Fibroblast of skin of abdomen (primary cell): Measurements from ENCODE around the gene TTC28.
"Not testable (repeated sequence)": the region's sequence is repeated elsewhere in the genome, so short reads cannot be mapped to it uniquely, and the experiment has no call there.

Experiments
- DNase-seq: peaks from one replicate; pipeline ENCODE4 v3.0.0-alpha.2; 2013

TTC28 gene

DNA sequence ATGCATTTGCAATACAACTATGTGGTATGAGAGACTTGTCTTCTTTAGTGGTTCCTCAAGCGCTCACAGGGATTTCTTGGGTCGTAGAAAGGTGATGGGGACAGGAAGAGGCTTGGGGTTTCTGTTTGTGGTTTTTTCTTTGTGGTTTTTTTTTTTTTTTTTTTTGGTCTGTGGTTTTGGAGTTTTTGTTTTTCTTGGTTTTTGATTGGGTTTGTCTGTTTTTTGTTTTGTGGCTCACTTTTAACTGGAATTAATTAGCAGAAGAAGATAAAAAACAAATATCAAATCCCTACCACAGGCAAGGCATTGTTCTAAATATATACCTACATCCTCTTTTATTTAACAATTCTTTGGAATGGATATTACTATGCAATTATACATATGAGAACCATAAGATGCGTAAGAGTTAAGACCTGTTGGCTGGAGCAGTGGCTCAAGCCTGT, 5.5 kb downstream of the TTC28 start:
- peak; percentile 65 for DNase-seq

DNA sequence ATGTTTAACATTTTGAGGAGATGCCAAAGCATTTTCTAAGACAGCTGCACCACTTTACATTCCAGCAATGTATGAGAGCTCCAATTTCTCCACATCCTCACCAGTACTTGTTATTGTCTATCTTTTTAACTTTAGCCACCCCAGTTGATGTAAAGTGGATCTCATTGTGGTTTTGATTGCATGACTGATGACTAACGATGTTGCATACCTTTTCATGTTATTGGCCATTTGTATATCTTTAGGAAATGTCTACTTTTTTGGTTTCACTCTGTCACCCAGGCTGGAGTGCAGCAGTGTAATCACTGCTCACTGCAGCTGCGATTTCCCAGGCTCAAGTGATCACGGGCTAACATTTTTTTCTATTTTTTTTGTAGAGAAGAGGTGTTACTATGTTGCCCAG, 8.9 kb downstream of the TTC28 start:
- no peak for DNase-seq

DNA sequence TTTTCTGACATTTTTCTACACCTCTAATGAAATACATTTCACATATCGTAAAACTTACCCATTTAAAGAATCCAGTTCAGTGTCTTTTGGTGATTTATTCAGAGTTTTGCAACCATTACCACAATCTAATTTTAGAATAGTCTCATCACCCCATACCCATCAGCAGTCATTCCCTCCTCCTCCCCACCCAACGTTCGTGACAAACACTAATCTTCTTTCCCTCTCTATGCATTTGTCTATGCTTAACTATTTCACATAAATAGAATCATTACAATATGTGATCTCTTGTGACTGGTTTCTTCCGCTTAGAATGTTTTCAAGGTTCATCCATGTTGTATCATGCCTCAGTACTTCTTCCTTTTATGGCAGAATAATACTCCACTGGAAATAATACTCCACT, 9.5 kb downstream of the TTC28 start:
- peak; percentile 64 for DNase-seq

DNA sequence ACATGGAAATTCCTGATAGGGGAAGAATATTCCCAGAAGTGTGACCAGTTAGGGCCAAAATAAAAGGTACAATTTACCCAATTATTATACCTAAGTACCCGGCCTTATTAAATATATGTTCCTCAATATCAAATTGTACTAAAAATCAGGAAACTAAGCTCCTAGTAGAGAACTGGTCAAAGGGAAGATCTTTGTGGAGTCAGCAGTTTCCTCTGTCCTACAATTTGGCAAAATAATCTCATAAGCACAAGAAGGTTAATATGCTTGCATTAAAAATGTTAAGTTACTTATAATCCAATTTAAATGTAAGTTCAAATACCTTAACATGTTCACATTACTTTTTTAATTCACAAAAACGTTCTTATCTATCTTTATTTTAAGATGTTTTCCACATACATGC, 10.3 kb downstream of the TTC28 start:
- no peak for DNase-seq

DNA sequence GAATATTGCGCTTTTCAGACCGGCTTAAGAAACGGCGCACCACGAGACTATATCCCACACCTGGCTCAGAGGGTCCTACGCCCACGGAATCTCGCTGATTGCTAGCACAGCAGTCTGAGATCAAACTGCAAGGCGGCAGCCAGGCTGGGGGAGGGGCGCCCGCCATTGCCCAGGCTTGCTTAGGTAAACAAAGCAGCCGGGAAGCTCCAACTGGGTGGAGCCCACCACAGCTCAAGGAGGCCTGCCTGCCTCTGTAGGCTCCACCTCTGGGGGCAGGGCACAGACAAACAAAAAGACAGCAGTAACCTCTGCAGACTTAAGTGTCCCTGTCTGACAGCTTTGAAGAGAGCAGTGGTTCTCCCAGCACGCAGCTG, 16.1 kb downstream of the TTC28 start:
- not testable (repeated sequence) for DNase-seq

DNA sequence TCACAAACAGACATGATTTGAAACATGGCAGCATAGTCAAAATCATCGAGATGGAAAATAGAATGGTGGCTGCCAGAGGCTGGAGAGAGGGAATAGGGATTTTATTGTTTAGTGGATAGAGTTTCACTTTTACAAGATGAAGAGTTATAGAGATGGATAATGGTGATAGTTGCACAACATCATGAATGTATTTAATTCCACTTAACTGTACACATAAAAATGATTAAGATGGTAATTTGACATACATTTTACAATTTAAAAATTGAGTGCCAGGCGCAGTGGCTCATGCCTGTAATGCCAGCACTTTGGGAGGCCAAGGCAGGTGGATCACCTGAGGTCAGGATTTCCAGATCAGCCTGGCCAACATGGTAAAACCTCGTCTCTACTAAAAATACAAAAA, 21.2 kb downstream of the TTC28 start:
- no peak for DNase-seq

DNA sequence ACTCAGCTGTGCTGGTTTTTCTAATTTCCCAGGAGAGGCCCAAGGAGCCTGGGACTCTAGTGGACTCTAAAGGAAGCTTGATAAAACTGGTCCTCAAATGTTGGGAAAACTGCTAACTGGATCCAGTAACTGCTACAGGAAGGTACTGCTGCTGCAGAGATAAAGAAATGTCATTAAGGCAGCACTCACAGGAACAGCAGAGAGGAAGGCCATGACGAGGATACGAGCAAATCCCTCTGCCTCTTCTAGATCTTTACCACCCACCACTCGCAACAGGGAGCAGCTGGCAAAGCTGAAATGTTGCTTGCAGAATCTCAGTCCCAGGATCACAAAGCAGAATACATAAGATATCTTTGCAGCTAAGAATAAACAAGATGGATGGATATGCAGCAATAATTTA, 23.5 kb downstream of the TTC28 start:
- DNase-seq = no peak

DNA sequence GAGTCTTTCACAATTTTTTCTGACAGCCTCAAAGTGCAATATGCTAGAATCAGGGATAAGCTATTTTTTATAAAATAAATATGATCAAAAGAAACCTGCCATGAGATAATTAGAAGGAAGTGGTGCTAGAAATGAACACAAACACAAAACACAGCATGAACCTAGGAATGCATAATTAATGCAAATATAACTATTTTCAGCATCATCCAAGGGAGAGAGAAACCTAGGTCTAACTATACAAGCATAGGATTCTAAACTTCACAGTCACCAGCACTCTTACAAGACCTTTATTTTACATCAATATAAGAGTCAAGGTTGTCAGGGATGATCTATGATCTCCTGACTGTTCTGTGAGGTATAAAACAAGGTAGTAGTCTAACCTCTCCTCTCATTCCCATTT, 29.2 kb downstream of the TTC28 start:
- DNase-seq = no peak

DNA sequence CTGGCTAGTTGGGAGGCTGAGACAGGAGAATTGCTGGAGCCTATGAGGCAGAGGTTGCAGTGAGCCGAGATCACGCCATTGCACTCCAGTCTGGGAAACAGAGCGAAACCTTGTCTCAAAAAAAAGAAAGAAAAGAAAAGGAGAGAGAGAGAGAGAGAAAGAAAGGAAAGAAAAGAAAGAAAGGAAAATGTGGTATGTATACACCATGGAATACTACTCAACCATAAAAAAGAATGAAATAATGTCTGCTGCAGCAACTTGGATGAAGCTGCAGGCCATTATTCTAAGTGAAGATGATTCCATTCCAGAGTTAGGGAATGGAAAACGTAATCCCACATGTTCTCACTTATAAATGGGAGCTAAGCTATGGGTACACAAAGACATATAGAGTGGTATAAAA, 30.8 kb downstream of the TTC28 start:
- DNase-seq = no peak

DNA sequence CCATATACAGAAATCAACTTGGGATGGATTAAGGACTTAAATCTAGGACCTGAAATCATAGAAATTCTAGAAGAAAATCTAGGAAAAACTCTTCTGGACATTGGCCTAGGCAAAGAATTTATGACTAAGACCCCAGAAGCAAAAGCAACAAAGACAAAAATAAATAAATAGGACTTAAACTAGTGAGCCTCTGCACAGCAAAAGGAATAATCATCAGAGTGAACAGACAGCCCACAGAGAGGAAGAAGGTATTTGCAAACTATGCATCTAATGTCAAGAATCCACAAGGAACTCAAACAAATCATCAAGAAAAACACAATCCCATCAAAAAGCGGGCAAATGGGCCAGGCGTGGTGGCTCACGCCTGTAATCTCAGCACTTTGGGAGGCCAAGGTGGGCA, 32.4 kb downstream of the TTC28 start:
- no peak for DNase-seq

DNA sequence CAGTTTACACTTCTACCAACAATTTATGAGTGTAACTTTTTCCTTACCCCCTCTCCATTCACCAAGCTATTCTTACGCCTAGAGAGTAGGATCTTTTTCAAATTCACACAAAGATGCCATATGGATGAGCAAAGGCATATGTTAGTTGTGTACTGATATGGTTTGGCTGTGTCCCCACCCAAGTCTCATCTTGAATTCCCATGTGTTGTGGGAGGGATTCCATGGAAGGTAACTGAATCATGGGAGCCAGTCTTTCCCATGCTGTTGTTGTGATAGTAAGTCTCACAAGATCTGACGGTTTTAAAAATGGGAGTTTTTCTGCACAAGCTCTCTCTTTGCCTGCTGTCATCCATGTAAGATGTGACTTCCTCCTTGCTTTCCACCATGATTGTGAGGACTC, 40.3 kb downstream of the TTC28 start:
- no peak for DNase-seq

DNA sequence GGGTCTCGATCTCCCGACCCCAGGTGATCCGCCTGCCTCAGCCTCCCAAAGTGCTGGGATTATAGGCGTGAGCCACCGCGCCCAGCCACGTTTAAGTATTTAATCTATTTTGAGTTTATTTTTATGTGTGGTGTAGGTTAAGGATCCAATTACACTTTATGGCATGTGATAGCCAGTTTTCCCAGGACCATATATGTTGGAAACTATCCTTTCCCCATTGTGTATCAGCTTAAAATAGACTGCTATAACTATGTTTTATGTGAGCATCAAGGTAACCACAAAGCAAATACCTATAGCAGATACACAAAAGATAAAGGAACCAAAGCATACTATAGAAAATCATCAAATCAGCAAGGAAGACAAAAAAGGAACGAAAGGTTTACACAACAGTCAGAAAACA, 42.4 kb downstream of the TTC28 start:
- DNase-seq = no peak

DNA sequence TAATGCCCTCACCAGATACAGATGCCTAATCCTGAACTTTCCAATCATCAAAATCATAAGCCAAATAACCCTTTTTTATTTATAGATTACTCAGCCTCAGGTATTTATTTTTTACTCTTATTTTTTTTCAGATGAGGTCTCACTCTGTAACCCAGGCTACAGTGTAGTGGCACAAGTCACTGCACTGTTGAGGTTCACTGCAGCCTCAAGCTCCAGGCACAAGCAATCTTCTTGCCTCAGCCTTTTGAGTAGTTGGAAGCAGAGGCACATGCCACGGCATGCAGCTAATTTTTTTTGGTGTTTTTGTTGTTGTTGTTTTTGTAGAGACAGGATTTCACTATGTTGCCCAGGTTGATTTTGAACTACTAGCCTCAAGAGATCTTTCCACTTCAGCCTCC, 49.5 kb downstream of the TTC28 start:
- no peak for DNase-seq

DNA sequence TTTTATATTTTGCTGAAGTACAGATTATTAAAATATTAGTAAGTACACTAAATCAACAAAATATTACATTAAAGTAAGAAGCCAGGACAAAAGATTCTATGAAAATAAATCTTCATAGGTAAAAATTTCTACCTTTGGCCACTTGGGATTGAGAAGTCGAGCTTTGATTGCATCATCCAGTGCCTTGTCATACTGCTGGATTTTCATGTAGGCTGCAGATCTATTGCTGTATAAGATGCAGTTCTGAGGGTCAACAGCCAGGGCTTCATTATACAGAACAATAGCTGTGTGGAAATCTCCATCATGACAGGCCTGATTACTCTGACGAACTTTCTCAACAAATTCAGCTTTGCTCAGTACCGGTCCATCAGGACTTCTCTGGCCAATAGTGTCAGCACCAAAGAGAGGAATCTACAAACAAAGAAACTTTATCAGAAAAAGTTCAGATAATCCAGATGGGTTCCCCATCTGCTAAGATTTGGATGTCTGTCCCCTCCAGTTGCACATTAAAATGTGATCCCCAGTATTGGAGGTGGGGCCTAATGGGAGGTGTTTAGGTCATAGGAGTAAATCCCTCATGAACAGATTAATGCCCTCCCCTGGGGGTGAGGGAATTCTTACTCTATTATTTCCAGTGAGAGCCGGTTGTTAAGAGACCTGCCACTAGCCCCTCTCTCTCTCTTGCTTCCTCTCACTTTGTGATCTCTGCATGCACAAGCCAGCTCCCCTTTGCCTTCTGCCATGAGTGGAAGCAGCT, 50.0 kb downstream of the TTC28 start:
- peak; percentile 29 for DNase-seq

DNA sequence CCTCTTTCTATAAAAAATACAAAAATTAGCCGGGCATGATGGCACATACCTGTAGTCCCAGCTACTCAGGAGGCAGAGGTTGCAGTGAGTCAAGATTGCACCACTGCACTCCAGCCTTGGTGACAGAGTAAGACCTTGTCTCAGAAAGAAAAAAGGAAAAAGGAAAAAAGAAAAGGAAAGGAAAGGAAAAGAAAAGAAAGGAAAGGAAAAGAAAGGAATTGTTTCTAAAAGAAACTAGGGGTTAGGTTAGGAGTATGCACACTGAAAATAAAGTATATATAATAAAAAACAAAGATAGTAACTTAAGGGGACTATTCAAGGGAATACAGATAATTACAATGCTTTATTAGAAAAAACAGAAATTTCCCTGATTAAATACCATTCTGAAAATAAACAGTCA, 50.9 kb downstream of the TTC28 start:
- no peak for DNase-seq

DNA sequence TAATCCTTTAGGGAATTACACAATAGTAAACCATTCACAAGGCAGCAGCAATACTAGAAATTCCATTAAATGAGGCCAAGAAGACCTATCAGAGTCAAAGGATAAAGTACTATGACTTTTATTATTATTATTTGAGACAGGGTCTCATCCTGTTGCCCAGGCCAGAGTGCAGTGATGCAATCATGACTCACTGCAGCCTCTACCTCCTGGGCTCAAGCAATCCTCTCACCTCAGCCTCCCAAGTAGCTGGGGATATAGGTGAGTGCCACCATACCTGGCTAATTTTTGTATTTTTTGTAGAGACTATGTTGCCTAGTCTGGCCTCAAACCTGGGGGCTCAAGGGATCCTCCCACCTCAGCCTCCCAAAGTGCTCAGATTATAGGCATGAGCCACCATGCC, 51.8 kb downstream of the TTC28 start:
- DNase-seq = no peak

DNA sequence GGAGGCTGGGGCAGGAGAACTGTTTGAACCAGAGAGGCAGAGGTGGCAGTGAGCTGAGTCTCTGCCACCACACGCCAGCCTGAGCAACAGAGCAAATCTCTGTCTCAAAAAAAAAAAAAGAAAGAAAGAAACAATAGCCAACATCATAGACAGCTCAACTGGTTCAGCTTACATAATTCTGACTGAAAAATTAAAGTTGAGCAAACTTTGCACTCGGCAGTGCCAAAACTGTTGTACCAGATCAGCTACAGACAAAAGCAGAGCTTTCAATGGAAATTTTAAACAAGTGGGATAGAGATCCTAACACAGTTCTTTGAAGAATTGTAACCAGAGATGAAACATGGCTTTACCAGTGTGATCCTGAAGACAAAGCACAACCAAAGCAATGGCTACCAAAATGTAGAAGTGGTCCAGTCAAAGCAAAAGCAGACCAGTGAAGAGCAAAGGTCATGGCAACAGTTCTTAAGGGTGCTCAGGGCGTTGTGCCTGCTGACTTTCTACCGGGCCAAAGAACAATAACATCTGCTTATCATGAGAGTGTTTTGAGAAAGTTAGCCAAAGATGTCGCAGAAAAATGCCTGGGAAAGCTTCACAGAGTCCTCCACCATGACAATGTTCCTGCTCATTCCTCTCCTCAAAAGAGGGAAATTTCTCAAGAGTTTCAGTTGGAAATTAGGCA, 59.3 kb downstream of the TTC28 start:
- DNase-seq = no peak

DNA sequence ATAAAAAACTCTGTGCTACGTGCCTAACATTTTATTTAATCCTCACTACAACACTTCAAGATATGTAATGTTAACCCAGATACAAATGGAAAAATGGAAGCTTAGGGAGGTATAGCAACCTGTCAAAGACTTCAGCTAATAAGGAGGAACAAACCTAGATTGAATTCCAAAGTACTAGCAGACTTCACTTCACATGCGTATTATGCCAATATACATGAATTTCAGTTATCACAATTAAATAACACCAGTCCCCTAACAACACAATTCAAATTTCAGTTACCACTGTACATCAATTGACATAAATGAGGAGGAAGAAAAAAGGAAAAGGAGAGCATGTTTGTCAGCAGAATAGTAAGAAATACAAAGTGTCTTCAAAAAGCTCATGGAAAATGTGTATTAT, 60.4 kb downstream of the TTC28 start:
- DNase-seq = no peak

DNA sequence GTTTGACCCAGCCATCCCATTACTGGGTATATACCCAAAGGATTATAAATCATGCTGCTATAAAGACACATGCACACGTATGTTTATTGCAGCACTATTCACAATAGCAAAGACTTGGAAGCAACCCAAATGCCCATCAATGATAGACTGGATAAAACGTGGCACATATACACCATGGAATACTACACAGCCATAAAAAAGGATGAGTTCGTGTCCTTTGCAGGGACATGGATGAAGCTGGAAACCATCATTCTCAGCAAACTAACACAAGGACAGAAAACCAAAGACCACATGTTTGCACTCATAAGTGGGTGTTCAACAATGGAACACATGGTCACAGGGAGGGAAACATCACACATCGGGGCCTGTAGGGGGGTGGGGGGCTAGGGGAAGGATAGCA, 64.2 kb downstream of the TTC28 start:
- not testable (repeated sequence) for DNase-seq

DNA sequence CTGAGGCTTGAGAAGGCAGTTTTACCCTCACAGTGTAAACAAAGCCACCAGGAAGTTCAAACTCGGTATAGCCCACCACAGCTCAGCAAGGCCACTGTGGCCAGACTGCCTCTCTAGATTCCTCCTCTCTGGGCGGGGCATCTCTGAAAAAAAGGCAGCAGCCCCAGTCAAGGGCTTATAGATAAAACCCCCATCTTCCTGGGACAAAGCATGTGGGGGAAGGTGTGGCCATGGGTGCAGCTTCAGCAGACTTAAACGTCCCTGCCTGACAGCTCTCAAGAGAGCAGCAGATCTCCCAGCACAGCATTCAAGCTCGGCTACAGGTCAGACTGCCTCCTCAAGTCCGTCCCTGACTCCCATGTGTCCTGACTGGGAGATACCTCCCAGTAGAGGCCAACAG, 69.7 kb downstream of the TTC28 start:
- DNase-seq = no peak

DNA sequence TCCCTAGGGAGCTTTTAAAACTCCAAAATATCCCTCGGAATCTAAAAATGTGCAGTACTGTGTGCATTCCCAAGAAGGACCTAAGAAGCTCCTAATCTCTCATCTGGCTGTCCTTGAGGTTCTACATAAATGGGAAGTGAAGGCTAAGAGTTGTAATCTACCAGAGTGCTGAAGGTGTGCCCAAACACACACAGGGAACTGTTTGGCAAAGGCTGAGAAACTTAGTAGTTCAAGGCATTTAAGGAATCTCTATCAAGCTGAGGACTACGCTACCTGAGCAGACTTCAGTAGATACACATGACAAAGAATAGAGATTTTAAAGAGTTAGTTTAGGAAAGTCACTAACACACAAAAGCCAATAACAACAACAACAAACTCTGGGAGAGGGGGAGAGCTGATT, 71.1 kb downstream of the TTC28 start:
- no peak for DNase-seq

DNA sequence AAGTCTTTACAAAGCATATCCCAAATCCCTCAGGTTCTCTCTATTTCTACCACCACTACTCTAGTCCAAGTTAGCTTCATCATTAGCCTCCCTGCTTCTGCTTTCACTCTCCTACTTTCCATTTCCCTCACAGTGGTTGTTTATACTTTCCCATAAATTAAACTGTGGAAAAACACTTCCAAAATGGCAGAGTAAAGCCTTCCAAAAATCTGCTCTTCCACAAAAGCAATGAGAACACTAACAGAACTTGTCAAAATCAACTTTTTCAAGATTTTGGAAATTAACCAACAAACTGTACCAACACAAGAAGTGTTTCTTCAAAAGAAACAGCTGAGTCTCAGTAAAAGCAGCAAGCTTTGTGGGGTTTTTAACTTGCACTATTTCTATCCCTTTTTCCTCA, 71.8 kb downstream of the TTC28 start:
- no peak for DNase-seq

DNA sequence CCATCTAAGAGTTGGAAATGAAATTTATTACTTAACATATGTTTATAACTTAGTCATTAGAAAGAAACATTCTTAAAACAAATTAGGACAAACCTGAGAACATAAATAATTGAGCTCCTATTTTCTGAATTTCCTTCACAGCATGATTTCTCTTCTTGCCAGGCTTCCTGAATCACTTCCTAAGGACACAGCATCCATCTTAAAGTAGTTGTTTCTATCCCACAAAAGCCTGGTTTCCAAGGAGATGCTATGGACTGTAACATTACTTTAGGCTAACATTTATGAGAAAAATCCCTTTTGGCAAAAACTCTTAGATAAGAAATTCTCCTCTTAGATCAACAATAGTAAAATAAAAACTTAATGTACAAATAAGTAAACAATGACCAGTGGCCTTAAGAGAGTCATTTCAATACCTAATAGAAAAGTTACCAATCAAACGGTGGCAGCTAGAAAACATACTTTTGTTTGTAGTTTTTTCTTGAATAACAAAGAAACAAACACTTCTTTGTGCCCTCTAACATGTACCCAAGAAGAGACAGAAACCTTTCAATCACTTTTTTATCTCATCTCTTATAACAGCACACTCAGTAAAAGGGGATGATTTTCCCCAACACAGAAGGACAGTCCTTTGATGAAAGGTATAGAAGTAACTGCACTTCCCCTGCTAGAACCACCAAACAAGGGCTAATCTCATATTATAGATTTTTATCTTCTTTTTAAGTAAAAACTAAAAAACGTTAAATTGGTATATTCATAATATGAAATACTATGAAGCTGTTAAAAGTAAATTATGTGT, 74.5 kb downstream of the TTC28 start:
- no peak for DNase-seq

DNA sequence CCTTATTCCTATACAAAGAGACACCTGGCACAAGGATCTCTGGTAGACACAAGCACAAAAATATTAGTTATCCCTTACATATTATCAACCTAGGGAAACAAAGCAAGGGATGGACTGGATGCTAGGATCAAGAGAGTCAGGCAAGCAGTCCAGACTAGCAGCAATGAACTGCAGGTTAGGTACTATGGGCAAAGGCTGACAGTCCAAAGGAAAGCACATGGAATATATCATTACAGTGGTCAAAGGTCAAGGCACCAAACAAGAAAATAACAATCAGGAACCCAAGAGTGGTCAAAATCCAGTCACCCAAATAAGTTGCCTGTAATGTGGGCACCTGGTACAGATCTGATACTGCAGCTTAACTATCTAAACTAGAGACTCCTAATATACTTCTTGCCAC, 77.7 kb downstream of the TTC28 start:
- DNase-seq = no peak
